ENCODE results near the gene SORCS2. TPM values are rescaled to one million over a fixed set of nuclear protein-coding genes. Genes with fewer than 3 reads are reported as not detected.
"Not testable (repeated sequence)": the region's sequence is repeated elsewhere in the genome, so short reads cannot be mapped to it uniquely, and the experiment has no call there.

The SORCS2 gene
- total RNA-seq, 1 donor from 2014 or later = 10.9 TPM

GRCh38 chr4:7160439-7160838, 31.9 kb upstream of the SORCS2 start:
- TF ChIP-seq CTCF (IDR thresholded peaks at IDR 0.05) = no peak
- H3K27ac Mint-ChIP-seq (ENCODE audit: unreplicated experiment) = no peak overlapping the region
- H3K36me3 Mint-ChIP-seq (ENCODE audit: low read depth) = no peaks in the 10 kb centered on the region
- H3K27me3 Mint-ChIP-seq (ENCODE audit: low read depth) = peaks cover 37% of the 10 kb centered on the region
- peak; percentile 68 for DNase-seq (ENCODE audit: low spot score)
- H3K9me3 Mint-ChIP-seq (ENCODE audit: low read depth) = no peaks in the 10 kb centered on the region
- H3K4me3 Mint-ChIP-seq (ENCODE audit: unreplicated experiment) = no peak overlapping the region
- peaks cover 38% of the 10 kb centered on the region for H3K4me1 Mint-ChIP-seq (ENCODE audit: low read depth)

- H3K27me3 Mint-ChIP-seq (ENCODE audit: low read depth) = peaks cover 37% of the 10 kb centered on the region
- H3K36me3 Mint-ChIP-seq (ENCODE audit: low read depth) = no peaks in the 10 kb centered on the region
- no peak for TF ChIP-seq CTCF (IDR thresholded peaks at IDR 0.05)
- no peak overlapping the region for H3K4me3 Mint-ChIP-seq (ENCODE audit: unreplicated experiment)
- DNase-seq (ENCODE audit: low spot score) = no peak
- peaks cover 32% of the 10 kb centered on the region for H3K4me1 Mint-ChIP-seq (ENCODE audit: low read depth)
- H3K9me3 Mint-ChIP-seq (ENCODE audit: low read depth) = no peaks in the 10 kb centered on the region
- peak overlapping the region; percentile 36 for H3K27ac Mint-ChIP-seq (ENCODE audit: unreplicated experiment)
Measured at GRCh38 chr4:7160951-7161440, 31.3 kb upstream of the SORCS2 start.

- DNase-seq (ENCODE audit: low spot score) = no peak
- Mint-ChIP-seq H3K27me3 (ENCODE audit: low read depth) (peaks cover 31% of the 10 kb centered on the region), H3K27ac (ENCODE audit: unreplicated experiment) (peak overlapping the region; percentile 77), H3K4me1 (ENCODE audit: low read depth) (peaks cover 25% of the 10 kb centered on the region), H3K36me3 (ENCODE audit: low read depth) (no peaks in the 10 kb centered on the region), H3K4me3 (ENCODE audit: unreplicated experiment) (peak overlapping the region; percentile 9), H3K9me3 (ENCODE audit: low read depth) (no peaks in the 10 kb centered on the region)
- no peak for TF ChIP-seq CTCF (IDR thresholded peaks at IDR 0.05)
Measured at GRCh38 chr4:7161721-7162214, 30.6 kb upstream of the SORCS2 start.

- not testable (repeated sequence) for H3K36me3 Mint-ChIP-seq (ENCODE audit: low read depth); H3K27ac Mint-ChIP-seq (ENCODE audit: unreplicated experiment); H3K9me3 Mint-ChIP-seq (ENCODE audit: low read depth); H3K4me3 Mint-ChIP-seq (ENCODE audit: unreplicated experiment)
- DNase-seq (ENCODE audit: low spot score) = peak; percentile 59
- Mint-ChIP-seq H3K4me1 (ENCODE audit: low read depth) (peaks cover 18% of the 10 kb centered on the region), H3K27me3 (ENCODE audit: low read depth) (peaks cover 26% of the 10 kb centered on the region)
Measured at GRCh38 chr4:7165056-7165873, 27.1 kb upstream of the SORCS2 start.

- Mint-ChIP-seq H3K27ac (ENCODE audit: unreplicated experiment) (no peak overlapping the region), H3K27me3 (ENCODE audit: low read depth) (peaks cover 30% of the 10 kb centered on the region), H3K36me3 (ENCODE audit: low read depth) (no peaks in the 10 kb centered on the region), H3K4me1 (ENCODE audit: low read depth) (peaks cover 14% of the 10 kb centered on the region), H3K9me3 (ENCODE audit: low read depth) (no peaks in the 10 kb centered on the region), H3K4me3 (ENCODE audit: unreplicated experiment) (no peak overlapping the region)
- DNase-seq (ENCODE audit: low spot score) = peak; percentile 73
- TF ChIP-seq CTCF (IDR thresholded peaks at IDR 0.05) = no peak
Measured at GRCh38 chr4:7165874-7166201, 26.5 kb upstream of the SORCS2 start.

All from chondrocyte (in vitro differentiated cells).